Breast epithelium (tissue), 4 donors: ENCODE data around the gene CCNF. TPM values are rescaled to one million over a fixed set of nuclear protein-coding genes. Genes with fewer than 3 reads are reported as not detected.

Source experiments
- DNase-seq, 2 donors: peaks; one replicate each; pipeline ENCODE4 v3.0.0-alpha.2; 2019; ENCODE audit warnings: low spot score in 2 of 2
- H3K27ac ChIP-seq, 2 donors: fragments of 200-600 bp; sonication (generic) in 1 of 2; one replicate each; pipeline ENCODE4 v1.5.1; 2016 to 2019; ENCODE audit warnings: mild to moderate bottlenecking in 1 of 2
- H3K27me3 ChIP-seq, 2 donors: fragments of 200-600 bp; sonication (generic) in 1 of 2; one replicate each; pipeline versions ENCODE4 v1.5.1 to v1.6.0; 2017 to 2019; ENCODE audit warnings: control low read depth in 1 of 2, mild to moderate bottlenecking in 1 of 2
- H3K36me3 ChIP-seq: fragments of 200-600 bp; one replicate; pipeline ENCODE4 v1.5.1; 2019
- H3K4me1 ChIP-seq, 2 donors: fragments of 200-600 bp; sonication (generic); one replicate each; pipeline ENCODE4 v1.5.1; 2016 to 2019; ENCODE audit warnings: control low read depth in 1 of 2
- H3K4me3 ChIP-seq, 3 donors: fragments of 200-600 bp; sonication (generic); 1 replicate in 2 of 3; 2 replicates in 1 of 3; pipeline ENCODE4 v1.5.1; 2016 to 2019; ENCODE audit warnings: mild to moderate bottlenecking in 3 of 3, moderate library complexity in 2 of 3
- H3K9me3 ChIP-seq, 2 donors: fragments of 200-600 bp; sonication (generic) in 1 of 2; one replicate each; pipeline ENCODE4 v1.5.1; 2016 to 2019; ENCODE audit warnings: control low read depth in 1 of 2
- POLR2A ChIP-seq: fragments of 450-650 bp; IDR thresholded peaks from one replicate; pipeline ENCODE4 v1.6.1; 2016; ENCODE audit warnings: antibody characterized with exemption, mild to moderate bottlenecking, moderate library complexity
- POLR2AphosphoS5 ChIP-seq, 3 donors: sonication (generic); formaldehyde crosslinking; IDR thresholded peaks; one replicate each; pipeline ENCODE4 v1.6.1; 2017; ENCODE audit warnings: antibody characterized with exemption in 3 of 3
- intact Hi-C: fragments of 100-400 bp; cut with DNase I; formaldehyde crosslinking; loops from one replicate; pipeline ENCODE4 v1.15.1; 2023; ENCODE audit warnings: low total_unique reads
- total RNA-seq, 3 donors: library from RNA; depleted of rRNA; stranded (reverse); fragments of >200 nt; gene quantifications; one replicate each; pipeline ENCODE4 v1.1.0, GENCODE V29; 2016
- TF ChIP-seq, protein P1 (sequence below), 3 donors: fragments of 450-650 bp; IDR thresholded peaks; one replicate each; pipeline ENCODE4 v1.5.1; 2016 to 2017; ENCODE audit warnings: antibody characterized with exemption in 3 of 3, mild to moderate bottlenecking in 3 of 3, moderate library complexity in 3 of 3

Gene CCNF
- total RNA-seq, 3 donors from 2014 or later: 1.6 to 2.9 (median 2.7) TPM

DNA sequence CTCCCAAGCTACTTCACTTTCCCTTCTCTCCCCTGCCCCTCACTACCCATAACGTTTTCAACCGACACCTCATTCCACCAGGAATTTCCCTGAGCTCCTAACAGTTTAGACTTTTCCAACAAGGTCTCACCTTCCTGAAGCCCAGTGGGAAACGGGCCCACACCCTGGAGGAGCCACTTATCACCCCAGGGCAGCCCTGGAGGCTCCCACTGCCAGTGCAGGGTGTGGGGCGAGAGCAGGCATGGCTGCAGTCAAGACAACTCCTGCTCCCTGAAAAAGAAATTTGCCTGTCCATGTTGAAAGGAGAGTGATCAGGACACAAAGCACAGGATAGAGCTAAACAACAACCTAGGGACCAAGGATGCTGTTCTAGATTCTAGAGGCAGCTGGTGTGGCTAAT is 1.7 kb upstream of the CCNF start:
- DNase-seq: no peak
- Histone ChIP-seq H3K4me1 (peaks cover 5 to 6% of the 10 kb centered on the region in 2 donors), H3K4me3 (no peak overlapping the region), H3K27ac (no peak overlapping the region), H3K36me3 (no peaks in the 10 kb centered on the region), H3K9me3 (no peaks in the 10 kb centered on the region), H3K27me3 (no peaks in the 10 kb centered on the region)
- TF ChIP-seq POLR2A (no peak), POLR2AphosphoS5 (IDR thresholded peaks at IDR 0.05) (no peak)
- TF ChIP-seq, protein P1, sequence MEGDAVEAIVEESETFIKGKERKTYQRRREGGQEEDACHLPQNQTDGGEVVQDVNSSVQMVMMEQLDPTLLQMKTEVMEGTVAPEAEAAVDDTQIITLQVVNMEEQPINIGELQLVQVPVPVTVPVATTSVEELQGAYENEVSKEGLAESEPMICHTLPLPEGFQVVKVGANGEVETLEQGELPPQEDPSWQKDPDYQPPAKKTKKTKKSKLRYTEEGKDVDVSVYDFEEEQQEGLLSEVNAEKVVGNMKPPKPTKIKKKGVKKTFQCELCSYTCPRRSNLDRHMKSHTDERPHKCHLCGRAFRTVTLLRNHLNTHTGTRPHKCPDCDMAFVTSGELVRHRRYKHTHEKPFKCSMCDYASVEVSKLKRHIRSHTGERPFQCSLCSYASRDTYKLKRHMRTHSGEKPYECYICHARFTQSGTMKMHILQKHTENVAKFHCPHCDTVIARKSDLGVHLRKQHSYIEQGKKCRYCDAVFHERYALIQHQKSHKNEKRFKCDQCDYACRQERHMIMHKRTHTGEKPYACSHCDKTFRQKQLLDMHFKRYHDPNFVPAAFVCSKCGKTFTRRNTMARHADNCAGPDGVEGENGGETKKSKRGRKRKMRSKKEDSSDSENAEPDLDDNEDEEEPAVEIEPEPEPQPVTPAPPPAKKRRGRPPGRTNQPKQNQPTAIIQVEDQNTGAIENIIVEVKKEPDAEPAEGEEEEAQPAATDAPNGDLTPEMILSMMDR (IDR thresholded peaks at IDR 0.05): no peak
- intact Hi-C loops: loop anchor here (10.0 kb wide), 1 partner anchor 83 kb away; the partner anchor contains the start of gene ABCA3

DNA sequence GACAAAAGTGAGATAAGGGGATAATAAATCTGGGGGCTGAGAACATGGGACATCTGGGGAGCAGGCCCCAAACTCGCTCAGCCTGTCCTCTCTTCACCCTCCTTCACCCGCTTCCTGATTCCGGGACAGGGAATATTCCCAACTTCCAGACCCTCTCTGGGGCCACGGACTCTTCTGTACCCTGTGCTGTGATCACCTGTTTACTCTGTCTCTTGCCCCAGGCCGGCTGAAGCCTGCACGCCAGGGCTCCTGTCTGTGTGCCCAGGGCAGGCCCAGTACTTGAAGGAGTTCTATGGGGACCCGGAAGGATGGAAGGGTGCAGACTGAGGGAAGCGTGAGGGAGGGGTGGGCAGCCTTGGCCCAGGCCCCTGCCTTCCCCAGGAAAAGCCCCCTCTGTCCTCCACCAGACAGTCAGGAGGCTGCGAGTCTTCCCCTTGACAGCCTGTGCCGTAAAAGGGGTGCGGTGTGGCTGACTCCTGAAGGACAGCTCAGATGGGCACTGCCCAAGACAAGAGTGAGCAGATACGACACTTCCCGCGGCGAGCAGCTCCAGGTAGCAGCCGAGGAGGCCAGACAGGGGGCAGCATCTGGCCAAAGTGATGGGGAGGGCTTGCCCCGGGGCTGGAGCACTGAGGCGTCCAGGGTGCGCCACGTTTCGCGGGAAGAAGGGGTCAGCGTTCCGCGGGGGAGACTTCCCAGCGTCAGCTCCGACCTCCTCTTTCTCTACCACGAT is 1.0 kb upstream of the CCNF start:
- no peak for DNase-seq
- peak overlapping the region; percentile 72 to 99 (median 87) for H3K4me3 ChIP-seq

DNA sequence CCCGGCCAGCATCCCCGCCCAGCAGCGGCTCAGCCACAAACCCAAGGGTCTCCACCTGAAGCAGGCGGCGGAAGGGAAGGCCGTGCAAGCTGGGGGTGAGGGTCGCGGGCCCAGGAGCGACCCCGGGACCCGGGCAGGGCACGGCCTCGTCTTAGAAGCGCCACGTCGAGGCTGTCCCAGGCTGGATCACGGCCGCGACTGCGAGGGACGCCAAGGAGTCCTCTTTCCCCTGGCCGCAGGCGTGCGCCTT is 538 bp upstream of the CCNF start:
- no peaks in the 10 kb centered on the region for H3K27me3 ChIP-seq
- peaks cover 5 to 6% of the 10 kb centered on the region in 2 donors for H3K4me1 ChIP-seq
- no peaks in the 10 kb centered on the region for H3K36me3 ChIP-seq
- no peak for DNase-seq
- intact Hi-C loops: loop anchor here (10.0 kb wide), 1 partner anchor 84 kb away; the partner anchor contains the start of gene ABCA3
- H3K4me3 ChIP-seq: peak overlapping the region; percentile 72 to 99 (median 87)
- H3K9me3 ChIP-seq: no peaks in the 10 kb centered on the region
- peak overlapping the region; percentile 77 to 90 for H3K27ac ChIP-seq
- TF ChIP-seq, protein P1 (IDR thresholded peaks at IDR 0.05): peak in 1 of 3 donors; percentile 14
- no peak for TF ChIP-seq POLR2AphosphoS5 (IDR thresholded peaks at IDR 0.05)
- TF ChIP-seq POLR2A: no peak

More for the DNA sequence above, 1.0 kb upstream of the CCNF start:
- Histone ChIP-seq H3K27me3 (no peaks in the 10 kb centered on the region), H3K27ac (peak overlapping the region; percentile 77 to 90), H3K4me1 (peaks cover 5 to 6% of the 10 kb centered on the region in 2 donors), H3K9me3 (no peaks in the 10 kb centered on the region), H3K36me3 (no peaks in the 10 kb centered on the region)
- intact Hi-C loops: loop anchor here (10.0 kb wide), 1 partner anchor 83 kb away; the partner anchor contains the start of gene ABCA3
- TF ChIP-seq, protein P1 (IDR thresholded peaks at IDR 0.05): peak in 1 of 3 donors; percentile 20
- TF ChIP-seq POLR2A: no peak
- no peak for TF ChIP-seq POLR2AphosphoS5 (IDR thresholded peaks at IDR 0.05)

DNA sequence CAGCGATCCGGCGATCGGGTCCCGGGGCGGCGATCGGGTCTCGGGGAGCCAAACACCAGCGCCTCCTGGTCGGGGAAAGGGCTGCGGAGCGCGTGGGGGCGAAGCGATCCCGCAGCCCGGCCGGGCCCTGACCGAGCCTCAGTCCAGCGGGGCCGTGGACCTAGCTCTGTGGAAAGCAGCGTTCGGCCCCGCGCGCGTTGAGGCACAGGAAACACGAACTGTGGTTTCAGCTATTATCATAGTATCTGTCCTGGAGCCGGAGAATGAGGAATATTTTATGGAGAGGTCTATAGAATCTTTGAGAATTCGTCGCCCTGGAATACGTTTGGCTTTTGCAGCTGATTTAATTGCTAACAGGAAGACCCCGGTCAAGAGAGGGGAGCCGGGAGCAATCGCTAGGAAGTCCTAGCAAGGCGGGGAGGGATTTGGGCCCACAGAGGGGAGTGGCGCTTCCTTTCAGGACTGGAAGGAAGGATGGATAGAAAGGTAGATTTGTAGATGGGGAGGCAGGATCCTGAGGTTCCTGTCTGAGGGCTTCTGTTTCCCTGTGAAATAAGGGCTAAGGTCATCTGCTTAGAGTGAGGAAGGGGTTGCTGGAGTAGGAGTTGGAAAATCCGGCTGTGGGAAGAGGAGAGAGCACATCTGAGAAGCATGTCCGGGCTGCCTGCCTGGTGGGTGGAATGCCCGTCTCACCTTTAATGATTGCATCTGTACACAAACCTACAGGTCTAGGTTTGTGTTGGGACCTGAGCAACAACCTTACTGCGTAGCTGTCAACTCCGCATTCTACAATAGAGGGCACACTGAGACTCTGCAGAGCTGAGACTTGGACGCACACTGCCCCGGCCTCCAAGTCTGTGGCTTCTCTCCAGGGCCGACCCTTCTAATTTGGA is 770 bp downstream of the CCNF start:
- Histone ChIP-seq H3K36me3 (no peaks in the 10 kb centered on the region), H3K27ac (peak overlapping the region; percentile 60 to 90), H3K4me3 (peak overlapping the region; percentile 72 to 99 (median 87)), H3K27me3 (no peaks in the 10 kb centered on the region), H3K9me3 (no peaks in the 10 kb centered on the region), H3K4me1 (peaks cover 5 to 6% of the 10 kb centered on the region in 2 donors)
- no peak for DNase-seq
- intact Hi-C loops: loop anchor here (10.0 kb wide), 1 partner anchor 85 kb away; the partner anchor contains the start of gene ABCA3
- TF ChIP-seq POLR2AphosphoS5 (IDR thresholded peaks at IDR 0.05): no peak
- TF ChIP-seq, protein P1 (IDR thresholded peaks at IDR 0.05): peak in 1 of 3 donors; percentile 35
- TF ChIP-seq POLR2A: no peak
